HFFc6 (cell line): ENCODE measurements around the gene FOXC2. TPM values are rescaled to one million over a fixed set of nuclear protein-coding genes. Genes with fewer than 3 reads are reported as not detected.

Source experiments
- DNase-seq: peaks from one replicate; pipeline ENCODE4 v3.0.0-alpha.2; 2018
- H3K27ac Mint-ChIP-seq: 2 replicates; pipeline ENCODE4 v1.8.0; 2020; ENCODE audit warnings: mild to moderate bottlenecking, mixed read lengths
- H3K27me3 Mint-ChIP-seq: 2 replicates; pipeline ENCODE4 v1.8.0; 2021; ENCODE audit warnings: mild to moderate bottlenecking, moderate library complexity, mixed read lengths; ENCODE audit not compliant: insufficient read depth
- H3K36me3 Mint-ChIP-seq: 2 replicates; pipeline ENCODE4 v1.8.0; 2021; ENCODE audit warnings: low read depth, mixed read lengths
- H3K4me1 Mint-ChIP-seq: 2 replicates; pipeline ENCODE4 v1.8.0; 2020; ENCODE audit warnings: low read depth, mixed read lengths
- H3K4me3 Mint-ChIP-seq: 2 replicates; pipeline ENCODE4 v1.8.0; 2020; ENCODE audit warnings: mild to moderate bottlenecking, moderate library complexity, mixed read lengths
- H3K9me3 Mint-ChIP-seq: 2 replicates; pipeline ENCODE4 v1.8.0; 2020; ENCODE audit warnings: mild to moderate bottlenecking, mixed read lengths
- total RNA-seq, 6 experiments: library from RNA; stranded (reverse); fragmentation: NEBNext Ultra II Directional; extraction: Animal tissue kit (Norgen Biotek cat#: 25700); gene quantifications; 2 replicates in 1 of 6; 3 replicates in 5 of 6; pipeline ENCODE4 v1.2.3, GENCODE V29; 2021
- TF ChIP-seq, protein P1 (sequence below): fragments of 200-600 bp; sonication (generic); IDR thresholded peaks from 2 replicates; pipeline ENCODE4 v1.5.0; 2021; ENCODE audit warnings: antibody characterized with exemption, mild to moderate bottlenecking

FOXC2 gene
- total RNA-seq, 6 experiments from 2014 or later = 6.3 to 8.4 (median 7.9) TPM

DNA sequence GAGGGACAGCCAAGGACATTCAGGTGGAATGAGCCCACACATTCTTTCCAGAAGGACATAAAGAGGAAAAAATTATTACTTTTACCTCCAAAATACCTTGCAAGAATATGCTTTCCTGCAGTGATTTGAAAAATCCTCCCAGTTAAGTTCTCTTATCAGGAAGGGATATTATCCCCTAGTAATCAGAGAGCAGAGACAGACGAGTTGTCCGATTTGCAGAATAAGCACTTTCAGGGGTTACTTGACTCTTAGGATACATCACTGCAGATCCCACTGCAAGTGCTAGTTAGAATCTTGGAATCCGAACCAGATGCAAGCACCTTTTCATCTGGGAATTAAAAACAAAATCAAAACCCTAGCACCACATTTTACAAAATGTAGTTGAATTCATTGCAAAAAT, 45.3 kb downstream of the FOXC2 start:
- peak overlapping the region; percentile 97; the same call in 1 of the 2 replicates for H3K27ac Mint-ChIP-seq
- H3K4me3 Mint-ChIP-seq = no peak overlapping the region
- DNase-seq = no peak
- peaks cover 3% of the 10 kb centered on the region; the same call in 1 of the 2 replicates for H3K27me3 Mint-ChIP-seq
- TF ChIP-seq, protein P1, sequence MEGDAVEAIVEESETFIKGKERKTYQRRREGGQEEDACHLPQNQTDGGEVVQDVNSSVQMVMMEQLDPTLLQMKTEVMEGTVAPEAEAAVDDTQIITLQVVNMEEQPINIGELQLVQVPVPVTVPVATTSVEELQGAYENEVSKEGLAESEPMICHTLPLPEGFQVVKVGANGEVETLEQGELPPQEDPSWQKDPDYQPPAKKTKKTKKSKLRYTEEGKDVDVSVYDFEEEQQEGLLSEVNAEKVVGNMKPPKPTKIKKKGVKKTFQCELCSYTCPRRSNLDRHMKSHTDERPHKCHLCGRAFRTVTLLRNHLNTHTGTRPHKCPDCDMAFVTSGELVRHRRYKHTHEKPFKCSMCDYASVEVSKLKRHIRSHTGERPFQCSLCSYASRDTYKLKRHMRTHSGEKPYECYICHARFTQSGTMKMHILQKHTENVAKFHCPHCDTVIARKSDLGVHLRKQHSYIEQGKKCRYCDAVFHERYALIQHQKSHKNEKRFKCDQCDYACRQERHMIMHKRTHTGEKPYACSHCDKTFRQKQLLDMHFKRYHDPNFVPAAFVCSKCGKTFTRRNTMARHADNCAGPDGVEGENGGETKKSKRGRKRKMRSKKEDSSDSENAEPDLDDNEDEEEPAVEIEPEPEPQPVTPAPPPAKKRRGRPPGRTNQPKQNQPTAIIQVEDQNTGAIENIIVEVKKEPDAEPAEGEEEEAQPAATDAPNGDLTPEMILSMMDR = no peak
- H3K4me1 Mint-ChIP-seq = peaks cover 66% of the 10 kb centered on the region
- no peaks in the 10 kb centered on the region for H3K36me3 Mint-ChIP-seq
- no peaks in the 10 kb centered on the region for H3K9me3 Mint-ChIP-seq

DNA sequence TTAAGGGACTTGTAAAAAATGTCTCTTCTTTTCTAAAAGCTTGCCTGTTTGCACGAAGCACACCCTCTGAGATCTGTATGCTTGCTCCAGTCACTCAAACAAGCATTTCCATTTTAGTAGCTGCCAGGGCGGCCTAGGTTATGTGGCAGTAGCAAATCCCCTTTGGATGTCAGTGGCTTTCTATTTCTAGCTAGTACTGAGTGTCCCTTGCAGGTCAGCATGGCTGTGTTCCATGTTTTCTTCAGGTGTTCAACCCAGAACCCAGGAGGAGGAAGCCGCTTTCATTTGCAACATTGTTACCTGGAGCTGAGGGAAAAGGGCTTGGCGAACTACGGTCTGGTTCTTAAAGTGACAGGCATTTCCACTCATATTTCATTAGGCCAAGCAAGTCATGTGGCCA, 48.1 kb downstream of the FOXC2 start:
- H3K4me3 Mint-ChIP-seq = no peak overlapping the region
- DNase-seq = no peak
- H3K9me3 Mint-ChIP-seq = no peaks in the 10 kb centered on the region
- peaks cover 3% of the 10 kb centered on the region; the same call in 1 of the 2 replicates for H3K27me3 Mint-ChIP-seq
- H3K36me3 Mint-ChIP-seq = no peaks in the 10 kb centered on the region
- H3K4me1 Mint-ChIP-seq = peaks cover 52% of the 10 kb centered on the region
- TF ChIP-seq, protein P1 = no peak
- H3K27ac Mint-ChIP-seq = no peak overlapping the region

DNA sequence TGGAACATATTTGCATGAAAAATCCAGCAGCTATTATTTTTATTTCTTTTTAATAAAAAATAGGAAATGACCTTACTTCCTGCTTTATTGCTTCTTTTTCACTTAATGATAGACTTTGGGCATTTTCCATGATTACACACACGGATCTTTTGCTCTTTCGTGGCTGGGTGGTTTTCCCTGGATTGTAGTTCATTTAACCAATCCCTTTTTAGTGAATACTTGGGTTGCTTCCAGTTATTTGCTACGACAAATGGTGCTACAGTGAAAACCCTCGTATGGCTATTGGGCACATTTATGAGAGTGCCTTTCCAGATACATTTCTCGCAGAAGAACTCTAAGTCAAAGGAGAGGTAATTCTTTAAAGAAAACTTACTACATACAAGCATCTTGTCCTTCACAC, 50.3 kb downstream of the FOXC2 start:
- Mint-ChIP-seq H3K9me3 (no peaks in the 10 kb centered on the region), H3K4me3 (no peak overlapping the region), H3K27me3 (peaks cover 7% of the 10 kb centered on the region), H3K36me3 (no peaks in the 10 kb centered on the region; the same call in 1 of the 2 replicates), H3K4me1 (peaks cover 30% of the 10 kb centered on the region), H3K27ac (no peak overlapping the region)
- TF ChIP-seq, protein P1 = no peak
- DNase-seq = no peak

DNA sequence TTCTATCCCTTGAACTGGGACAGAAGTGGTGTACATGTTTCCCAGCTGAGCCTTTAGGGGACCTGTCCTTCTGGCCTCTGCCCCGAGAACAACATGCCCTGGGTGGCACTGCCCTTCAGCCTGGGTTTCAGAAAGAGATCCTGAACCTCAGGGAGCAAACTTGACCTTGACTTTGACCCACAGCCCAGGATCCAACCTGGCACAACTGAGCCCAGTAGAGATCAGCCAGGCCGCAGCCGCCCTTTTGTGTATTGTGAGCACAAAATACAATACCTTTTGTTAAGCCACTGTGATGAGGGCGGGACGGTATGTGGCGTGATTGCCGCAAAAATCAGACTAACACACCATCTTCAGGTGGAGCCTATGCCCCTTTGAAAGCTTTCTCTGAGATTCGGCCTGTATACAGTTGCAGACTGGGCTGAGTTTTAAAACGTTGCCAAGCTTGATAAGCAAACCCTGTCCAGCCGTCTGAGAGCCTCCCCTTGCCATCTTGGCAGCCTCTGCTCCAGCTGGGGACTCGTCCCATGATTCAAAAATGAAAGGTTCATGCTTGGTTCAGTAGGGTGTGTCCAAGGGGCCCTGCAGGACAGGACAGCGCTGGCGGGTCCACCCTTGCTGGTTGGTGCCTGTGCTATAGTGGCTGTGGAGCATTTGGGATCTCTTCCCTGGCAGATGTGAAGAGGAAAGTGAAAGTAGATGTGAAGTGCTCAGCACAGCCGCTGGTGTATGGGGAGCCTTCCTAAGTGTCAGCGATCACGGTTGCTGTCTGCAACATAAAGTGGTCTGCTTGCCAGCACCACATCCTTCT, 52.0 kb downstream of the FOXC2 start:
- no peak for DNase-seq
- peak overlapping the region; percentile 61; the same call in 1 of the 2 replicates for H3K4me3 Mint-ChIP-seq

More for the DNA sequence above, 52.0 kb downstream of the FOXC2 start:
- Mint-ChIP-seq H3K9me3 (no peaks in the 10 kb centered on the region), H3K4me1 (peaks cover 23% of the 10 kb centered on the region), H3K27me3 (peaks cover 7% of the 10 kb centered on the region), H3K27ac (no peak overlapping the region), H3K36me3 (no peaks in the 10 kb centered on the region; the same call in none of the 2 replicates)
- TF ChIP-seq, protein P1 = no peak

Other genes starting within 250 kb of the FOXC2 start
- gene FOXF1, start 56.3 kb upstream of the FOXC2 start, total RNA-seq = 10 to 100 TPM; 12.5 to 20.5 (median 17.9) TPM
- 10 to 100 TPM; 16.8 to 18.6 (median 17.0) TPM for gene MTHFSD, start 11.6 kb upstream of the FOXC2 start, total RNA-seq
- 10 to 100 TPM; 20.2 to 25.3 (median 21.6) TPM for gene FOXL1, start 11.7 kb downstream of the FOXC2 start, total RNA-seq